Dermis microvascular lymphatic vessel endothelial cell (primary cell): ENCODE results near the gene INPP5E. TPM values are rescaled to one million over a fixed set of nuclear protein-coding genes. Genes with fewer than 3 reads are reported as not detected.

ENCODE experiments used
- DNase-seq, 2 donors: peaks; one replicate each; pipeline versions ENCODE4 v3.0.0 to v3.0.0-alpha.2; 2010; ENCODE audit warnings: low read depth in 2 of 2
- total RNA-seq: library from RNA; depleted of rRNA; stranded (reverse); fragments of >200 nt; gene quantifications from 2 replicates; pipeline ENCODE4 v1.2.1, GENCODE V29; 2014

Gene INPP5E
- total RNA-seq, 1 donor from 2014 or later: 3.2 TPM

DNA sequence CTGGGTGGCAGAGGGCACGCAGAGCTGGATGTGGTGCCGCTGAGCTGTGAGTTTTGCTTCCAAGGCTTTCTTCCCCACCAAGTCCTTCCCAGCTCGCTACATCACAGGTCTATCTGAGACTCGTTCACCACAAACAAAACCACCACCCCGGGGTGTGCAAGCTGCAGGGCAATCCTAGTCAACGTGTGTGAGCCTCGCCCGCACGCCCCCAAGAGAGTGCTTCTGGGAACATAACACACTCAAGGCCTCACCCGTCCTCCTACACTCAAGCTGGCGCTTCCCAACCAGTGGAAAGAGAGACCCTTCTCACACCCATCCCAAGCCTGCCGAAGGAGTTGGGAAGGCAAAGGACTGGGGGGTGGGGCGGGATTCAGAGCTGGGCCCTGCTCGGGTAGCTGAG lies 50.2 kb downstream of the INPP5E start:
- no peak for DNase-seq

DNA sequence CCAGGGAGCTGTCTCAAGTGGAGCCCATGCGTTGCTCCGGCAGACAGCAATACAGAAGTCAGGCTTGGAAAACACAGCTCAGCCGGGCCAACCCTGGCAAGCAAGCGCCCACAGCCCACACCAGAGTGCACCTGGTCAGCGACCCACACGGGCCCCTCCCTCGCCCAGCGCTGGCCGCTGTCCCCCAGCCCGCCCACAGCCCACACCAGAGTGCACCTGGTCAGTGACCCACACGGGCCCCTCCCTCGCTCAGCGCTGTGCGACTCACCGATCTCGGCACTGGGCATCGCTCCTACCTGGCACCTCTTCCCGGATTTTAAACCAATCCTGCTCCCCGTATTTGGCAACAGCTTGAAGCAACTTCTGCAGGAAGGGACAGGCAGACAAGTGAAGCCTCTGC lies 52.4 kb downstream of the INPP5E start:
- no peak for DNase-seq

DNA sequence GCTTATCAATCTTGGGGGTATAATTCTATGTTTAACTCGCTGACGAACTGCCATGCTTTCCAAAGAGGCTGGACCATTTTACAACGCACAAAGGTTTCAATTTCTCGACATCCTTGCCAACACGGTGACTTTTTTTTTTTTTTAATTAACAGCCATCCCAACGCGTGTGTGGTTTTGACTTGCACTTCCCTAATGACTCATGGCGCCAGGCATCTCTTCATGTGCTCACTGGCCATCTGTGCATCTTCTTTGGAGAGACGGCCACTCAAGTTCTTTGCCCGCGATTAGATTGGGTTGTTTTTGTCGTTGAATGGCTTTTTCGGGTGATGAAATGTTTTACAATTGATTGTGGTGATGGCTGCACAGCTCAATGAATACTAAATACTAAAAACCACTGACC lies 53.6 kb downstream of the INPP5E start:
- DNase-seq: no peak

- DNase-seq: no peak
These were observed 54.6 kb downstream of the INPP5E start for GRCh38 chr9:136385015-136385414.

DNA sequence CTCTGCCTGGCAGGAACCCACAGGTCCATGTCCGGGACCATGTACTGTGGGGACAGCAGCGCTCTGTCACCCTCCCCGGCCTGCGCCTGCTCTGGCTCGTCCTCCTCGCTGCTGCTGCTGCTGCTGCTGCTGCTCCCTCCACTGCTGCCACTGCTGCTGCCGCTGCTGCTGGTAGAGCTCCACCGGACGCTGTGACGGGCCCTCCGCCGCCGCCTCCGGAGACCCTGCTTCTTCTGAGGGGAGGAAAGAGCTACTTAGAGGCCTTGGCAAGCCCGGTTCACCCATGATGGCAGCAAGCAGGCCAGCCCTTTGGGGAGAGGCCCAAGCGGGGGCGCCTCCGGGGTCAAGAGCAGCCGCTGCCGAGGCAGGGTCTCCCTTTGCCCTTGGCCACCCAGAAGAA lies 56.2 kb downstream of the INPP5E start:
- no peak for DNase-seq

DNA sequence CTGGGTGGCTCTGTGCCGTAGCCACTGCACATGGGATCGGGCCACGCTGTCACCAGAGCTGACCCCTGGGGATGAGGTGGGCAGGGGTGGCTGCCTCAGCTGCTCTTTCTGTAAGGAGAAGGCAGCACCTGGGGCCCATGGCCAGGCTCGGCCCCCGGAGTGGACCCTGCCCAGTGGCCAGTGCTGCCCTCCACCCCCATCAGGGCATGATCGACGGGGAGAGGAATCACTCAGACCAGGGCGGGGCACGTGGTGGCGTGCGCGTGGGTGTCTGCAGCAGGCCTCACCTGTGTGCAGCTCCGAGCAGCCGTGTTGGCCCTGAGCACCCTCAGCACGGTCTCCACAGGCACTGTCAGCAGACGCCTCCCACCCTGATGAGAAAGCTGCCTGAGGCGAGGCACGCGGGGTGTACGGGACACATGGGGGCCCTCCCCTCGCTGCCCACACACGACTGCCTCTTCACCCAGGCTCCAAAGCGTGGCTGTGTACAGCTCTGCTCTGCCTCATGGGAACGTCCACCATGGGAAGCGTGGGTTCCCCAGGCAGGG lies 57.6 kb downstream of the INPP5E start:
- no peak for DNase-seq

- no peak for DNase-seq
These were observed 58.3 kb downstream of the INPP5E start for GRCh38 chr9:136381311-136381710.

DNA sequence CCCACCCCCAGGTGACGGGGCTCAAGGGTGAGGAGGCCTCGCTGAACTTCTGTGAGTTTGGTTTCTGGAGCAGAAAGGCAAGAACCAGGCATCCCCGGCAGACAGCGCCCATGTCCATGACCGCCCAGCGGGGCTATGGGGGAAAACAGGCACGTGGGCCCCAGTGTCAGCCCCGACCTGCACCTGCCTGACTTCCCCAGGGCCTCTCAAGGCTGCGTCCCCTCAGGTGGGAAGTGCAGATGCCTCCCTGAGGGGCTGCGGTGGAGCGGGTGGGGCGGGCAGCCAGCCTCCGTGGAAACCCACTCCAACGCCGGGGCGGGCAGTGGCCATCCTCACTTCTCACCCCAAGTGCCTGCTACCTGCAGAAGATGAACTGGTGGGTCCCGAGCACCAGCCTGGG lies 59.3 kb downstream of the INPP5E start:
- DNase-seq: no peak

DNA sequence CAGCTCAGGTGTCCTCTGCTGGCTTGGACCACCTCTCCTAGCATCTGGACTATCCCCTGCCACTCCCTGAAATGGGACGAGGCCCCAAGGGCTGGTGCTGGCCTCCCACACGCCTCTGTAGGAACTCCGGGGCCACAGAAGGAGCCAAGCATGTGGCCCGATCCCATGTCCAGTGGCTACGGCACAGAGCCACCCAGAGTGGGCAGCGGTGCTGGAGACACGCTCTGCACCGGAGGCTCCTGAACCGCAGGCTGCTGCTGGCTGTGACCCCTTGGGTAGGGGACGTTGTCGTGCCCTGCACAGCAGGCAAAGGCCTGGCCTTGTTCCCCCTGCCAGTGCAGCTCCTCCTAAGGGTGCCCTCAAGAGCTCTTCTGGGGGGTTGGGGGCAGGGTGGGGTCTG lies 59.8 kb downstream of the INPP5E start:
- no peak for DNase-seq

GRCh38 chr9:136379401-136379800 lies 60.2 kb downstream of the INPP5E start:
- no peak for DNase-seq

- no peak for DNase-seq
These were observed 60.7 kb downstream of the INPP5E start for GRCh38 chr9:136379003-136379287.

Other genes starting within 250 kb of the INPP5E start
- gene LHX3, start 234.7 kb downstream of the INPP5E start, total RNA-seq: not detected in 2 replicates
- 5.1 and 6.4 TPM in 2 replicates for gene QSOX2, start 194.0 kb downstream of the INPP5E start, total RNA-seq
- under 0.01 TPM in 1 of 2 replicates, not detected in the other for gene CCDC187, start 135.8 kb downstream of the INPP5E start, total RNA-seq
- 16.2 and 28.2 TPM in 2 replicates for gene GPSM1, start 112.3 kb downstream of the INPP5E start, total RNA-seq
- 12.5 and 15.0 TPM in 2 replicates for gene DNLZ, start 76.1 kb downstream of the INPP5E start, total RNA-seq
- gene CARD9, start 66.2 kb downstream of the INPP5E start, total RNA-seq: 0.13 and 0.26 TPM in 2 replicates
- 3.5 and 5.6 TPM in 2 replicates for gene SNAPC4, start 39.7 kb downstream of the INPP5E start, total RNA-seq
- gene ENTR1, start 29.2 kb downstream of the INPP5E start, total RNA-seq: 19.9 and 22.9 TPM in 2 replicates
- gene PMPCA, start 29.2 kb downstream of the INPP5E start, total RNA-seq: 36.8 and 42.4 TPM in 2 replicates
- 12.1 and 25.0 TPM in 2 replicates for gene SEC16A, start 43.2 kb upstream of the INPP5E start, total RNA-seq
- 70.2 and 159 TPM in 2 replicates for gene NOTCH1, start 106.2 kb upstream of the INPP5E start, total RNA-seq
- 330 and 460 TPM in 2 replicates for gene EGFL7, start 223.1 kb upstream of the INPP5E start, total RNA-seq
- gene AGPAT2, start 247.6 kb upstream of the INPP5E start, total RNA-seq: 38.3 and 47.9 TPM in 2 replicates